Measurements from ENCODE around the gene ZMAT5. TPM values are rescaled to one million over a fixed set of nuclear protein-coding genes. Genes with fewer than 3 reads are reported as not detected.

Gene ZMAT5
- total RNA-seq, 2 donors from 2014 or later, result 9.1 to 9.9 TPM

DNA sequence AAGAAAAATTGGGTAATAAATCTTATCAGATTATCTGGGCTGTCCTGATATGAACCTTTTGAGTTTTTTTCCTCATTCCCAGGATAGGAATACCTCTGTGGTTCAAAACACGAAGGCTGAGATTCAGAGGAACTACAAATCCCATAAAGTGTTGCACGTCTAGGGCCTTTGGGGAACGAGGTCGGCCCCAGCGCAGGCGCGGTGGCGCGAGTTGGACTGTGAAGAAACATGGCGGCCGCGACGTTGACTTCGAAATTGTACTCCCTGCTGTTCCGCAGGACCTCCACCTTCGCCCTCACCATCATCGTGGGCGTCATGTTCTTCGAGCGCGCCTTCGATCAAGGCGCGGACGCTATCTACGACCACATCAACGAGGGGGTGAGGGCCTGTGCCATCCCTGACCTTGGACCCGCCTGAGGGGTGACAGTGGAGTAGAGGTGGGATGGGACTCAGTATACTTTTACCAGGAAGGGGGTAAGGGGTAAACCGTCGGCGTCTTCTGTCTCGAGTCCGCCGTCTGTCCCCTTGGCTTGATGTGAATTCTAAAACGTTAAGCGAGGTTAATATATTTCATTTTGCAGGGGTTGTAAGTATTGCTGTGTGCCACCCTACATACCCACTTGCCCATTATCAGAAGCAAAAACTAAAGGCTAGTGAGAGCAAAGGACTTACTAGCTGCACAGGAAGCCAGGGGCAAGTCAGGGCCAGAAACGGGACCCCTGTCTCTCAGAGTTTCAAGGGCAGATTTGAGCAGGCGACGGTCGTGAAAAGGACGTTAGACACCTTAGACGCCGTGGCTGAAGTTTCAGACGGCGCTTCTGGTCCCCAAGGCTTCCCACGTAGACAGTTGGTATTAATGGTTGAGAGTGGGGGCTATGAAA, 604 bp upstream of the ZMAT5 start, which contains the start of gene UQCR10:
Gene UQCR10, plus strand, starts transcription at position 199 of the 881 bp plus-strand sequence. Its CDS starts 30 bp downstream, at position 229.
- no peak for TF ChIP-seq CTCF (IDR thresholded peaks at IDR 0.05)
- no peak for TF ChIP-seq POLR2A (IDR thresholded peaks at IDR 0.05)
- H3K4me3 ChIP-seq, result peak within 1 kb of the TSS; percentile 82 to 99
- WGBS, 2 donors, result 0 to 3% methylated on average over 36 to 46 of the region's 46 CpGs
- H3K4me1 ChIP-seq, result peaks cover 26% of the 10 kb centered on the region
- peak within 1 kb of the TSS; percentile 71 to 90 (median 80) for H3K27ac ChIP-seq
- peaks cover 3 to 10% of the 10 kb centered on the region in 2 donors for H3K36me3 ChIP-seq (replicated peaks in 1 of 2; ENCODE audit: insufficient read depth in 1 of 2, low read depth in 2 of 2)
- no peaks in the 10 kb centered on the region for H3K27me3 ChIP-seq
- H3K9me3 ChIP-seq, result no peaks in the 10 kb centered on the region
- intact Hi-C loops (cut with DNase I), result no loop called here
- DNase-seq (peak; percentile 93 to 96 (median 95)), ATAC-seq (peak; percentile 86)

DNA sequence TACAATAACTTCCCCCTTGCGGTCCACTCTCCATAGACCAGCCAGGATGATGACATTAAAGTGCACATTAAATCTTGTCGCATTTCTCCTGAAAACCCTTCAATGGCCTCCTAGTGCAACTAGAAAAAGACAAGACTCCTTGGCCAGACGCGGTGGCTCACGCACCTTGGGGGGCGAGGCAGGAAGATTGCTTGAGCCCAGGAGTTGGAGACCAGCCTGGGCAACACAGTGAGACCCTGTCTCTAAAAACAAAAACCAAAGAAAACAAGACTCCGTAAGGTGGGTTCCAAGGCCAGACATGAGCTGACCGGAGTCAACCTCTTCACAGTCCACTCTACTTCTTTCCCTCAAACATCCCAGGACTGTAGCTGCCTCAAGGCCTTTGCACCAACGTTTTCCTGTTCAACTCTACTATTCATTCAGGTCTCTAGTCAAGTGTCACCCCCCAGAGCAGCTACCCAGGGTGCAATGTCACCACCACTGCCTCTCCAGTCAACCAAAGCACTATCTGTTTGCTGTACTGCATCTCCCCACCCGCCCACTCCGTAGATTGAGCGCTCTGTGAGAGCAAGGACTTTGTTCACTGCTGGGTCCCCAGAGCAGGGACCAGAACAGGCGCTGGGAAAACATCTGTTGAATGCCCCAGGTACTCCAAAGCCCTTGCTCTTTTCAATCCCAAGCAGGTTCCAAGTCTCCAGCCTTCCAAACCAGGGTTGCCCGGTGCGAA, 739 bp downstream of the ZMAT5 start:
- no peak for TF ChIP-seq POLR2A (IDR thresholded peaks at IDR 0.05)
- TF ChIP-seq CTCF (IDR thresholded peaks at IDR 0.05), result no peak
- Histone ChIP-seq H3K4me1 (peaks cover 26% of the 10 kb centered on the region), H3K9me3 (no peaks in the 10 kb centered on the region), H3K27ac (peak overlapping the region; percentile 71 to 90 (median 80)), H3K27me3 (no peaks in the 10 kb centered on the region), H3K36me3 (replicated peaks in 1 of 2; ENCODE audit: insufficient read depth in 1 of 2, low read depth in 2 of 2) (peaks cover 3 to 10% of the 10 kb centered on the region in 2 donors), H3K4me3 (peak overlapping the region; percentile 50 to 60)
- 46 to 48% methylated on average over 15 of the region's 15 CpGs for WGBS, 2 donors
- intact Hi-C loops (cut with DNase I), result no loop called here
- ATAC-seq (peak; percentile 3), DNase-seq (peak in 1 of 4 donors; percentile 28)

DNA sequence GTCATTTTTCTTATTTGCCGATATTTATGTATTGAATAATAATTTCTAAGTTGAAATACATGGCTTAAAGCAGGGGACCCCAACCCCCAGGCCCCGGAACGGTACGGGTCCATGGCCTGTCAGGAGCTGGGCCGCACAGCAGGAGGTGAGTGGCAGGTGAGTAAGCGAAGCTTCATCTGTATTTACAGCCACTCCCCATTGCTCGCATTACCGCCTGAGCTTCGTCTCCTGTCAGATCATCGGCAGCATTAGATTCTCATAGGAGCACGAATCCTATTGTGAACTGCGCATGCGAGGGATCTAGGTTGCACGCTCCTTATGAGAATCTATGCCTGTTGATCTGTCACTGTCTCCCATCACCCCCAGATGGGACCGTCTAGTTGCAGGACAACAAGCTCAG, 4.5 kb downstream of the ZMAT5 start:
- ATAC-seq (no peak), DNase-seq (no peak)
- Histone ChIP-seq H3K4me3 (no peak overlapping the region), H3K4me1 (peaks cover 10% of the 10 kb centered on the region), H3K36me3 (replicated peaks in 1 of 2; ENCODE audit: insufficient read depth in 1 of 2, low read depth in 2 of 2) (no peaks in the 10 kb centered on the region), H3K27me3 (no peaks in the 10 kb centered on the region), H3K27ac (no peak overlapping the region), H3K9me3 (no peaks in the 10 kb centered on the region)
- intact Hi-C loops (cut with DNase I), result no loop called here
- TF ChIP-seq POLR2A (IDR thresholded peaks at IDR 0.05) (no peak), CTCF (IDR thresholded peaks at IDR 0.05) (no peak)
- 83 to 86% methylated on average over 15 of the region's 15 CpGs for WGBS, 2 donors

GRCh38 chr22:29758959-29759358, 7.8 kb downstream of the ZMAT5 start:
- Histone ChIP-seq H3K27me3 (no peaks in the 10 kb centered on the region), H3K36me3 (replicated peaks in 1 of 2; ENCODE audit: insufficient read depth in 1 of 2, low read depth in 2 of 2) (no peaks in the 10 kb centered on the region), H3K9me3 (no peaks in the 10 kb centered on the region), H3K27ac (no peak overlapping the region), H3K4me1 (no peaks in the 10 kb centered on the region), H3K4me3 (no peak overlapping the region)
- DNase-seq, result no peak
- TF ChIP-seq CTCF (IDR thresholded peaks at IDR 0.05) (no peak), POLR2A (IDR thresholded peaks at IDR 0.05) (no peak)
- intact Hi-C loops (cut with DNase I), result no loop called here
- ATAC-seq, result no peak
- WGBS, 2 donors, result 62 to 78% methylated on average over 5 of the region's 5 CpGs
